HepG2 (cell line): ENCODE results near the gene FNDC3A. TPM values are rescaled to one million over a fixed set of nuclear protein-coding genes. Genes with fewer than 3 reads are reported as not detected.

Experiments used
- ATAC-seq: fragments of 200-7000 bp; cut with Tn5 transposase; 3 replicates; pipeline ENCODE4 v1.9.1; 2020; ENCODE audit warnings: mild to moderate bottlenecking, moderate library complexity
- BruUV-seq: library from RNA; stranded (reverse); fragments of 400-500 nt; replicated peaks from 2 replicates; lab custom pipeline; 2021; lab: Mats Ljungman, UMichigan
- CTCF ChIA-PET: fragments of 300-600 bp; formaldehyde crosslinking; extraction: SDS; loops from one replicate; lab custom pipeline; 2021; ENCODE audit warnings: low total read pairs, inconsistent platforms, low intra/inter-chr PET ratio; lab: Yijun Ruan, JAX
- POLR2A ChIA-PET: fragments of 350-600 bp; sonication (Branson Sonifier 250); formaldehyde crosslinking; loops from one replicate; lab custom pipeline; 2020; ENCODE audit warnings: antibody characterized with exemption, inconsistent platforms; lab: Yijun Ruan, JAX
- DNase-seq: peaks from one replicate; pipeline ENCODE4 v3.0.0-alpha.2; 2015; ENCODE audit warnings: low spot score
- FAIRE-seq: peaks from 3 replicates; lab custom pipeline; 2011; peaks lifted over from hg19 to GRCh38; lab: Jason Lieb, UNC
- H2AFZ ChIP-seq: one replicate; pipeline ENCODE4 v1.6.1; 2011; ENCODE audit warnings: low read length, inconsistent platforms
- H3K27ac ChIP-seq: fragments of 300-600 bp; 3 replicates; pipeline ENCODE4 v1.8.0; 2011; ENCODE audit warnings: mixed run types, mild to moderate bottlenecking, mixed read lengths, low read length, inconsistent platforms; ENCODE audit not compliant: insufficient read depth; ENCODE audit errors: extremely low read length
- H3K27me3 ChIP-seq, 2 experiments: fragments of 200-600 bp in 1 of 2; 2 replicates in 1 of 2; 3 replicates in 1 of 2; pipeline versions ENCODE4 v1.6.0 to v1.8.0; 2011; ENCODE audit warnings: low read length in 2 of 2, mild to moderate bottlenecking in 2 of 2, moderate library complexity in 2 of 2, inconsistent platforms in 1 of 2; ENCODE audit not compliant: insufficient read depth in 2 of 2, control insufficient read depth in 1 of 2
- H3K36me3 ChIP-seq, 2 experiments: fragments of 200-600 bp in 1 of 2; replicated peaks in 1 of 2; 2 replicates in 1 of 2; 3 replicates in 1 of 2; pipeline versions ENCODE4 v1.5.1 to v1.8.0; 2011; ENCODE audit warnings: low read length in 2 of 2, inconsistent platforms in 1 of 2; ENCODE audit not compliant: insufficient read depth in 2 of 2, control insufficient read depth in 1 of 2
- H3K4me1 ChIP-seq: 2 replicates; pipeline ENCODE4 v1.5.1; 2012; ENCODE audit warnings: low read length, inconsistent platforms; ENCODE audit not compliant: insufficient read depth
- H3K4me2 ChIP-seq: 2 replicates; pipeline ENCODE4 v1.6.0; 2011; ENCODE audit warnings: low read depth, low read length, inconsistent platforms
- H3K4me3 ChIP-seq, 3 experiments: fragments of 200-600 bp in 1 of 3; sonication (generic), shearing (Covaris generic) in 1 of 3; replicated peaks in 1 of 3; 2 replicates each; pipeline ENCODE4 v1.5.1; 2011 to 2016; ENCODE audit warnings: low read length in 3 of 3, inconsistent platforms in 2 of 3, low read depth in 2 of 3, mild to moderate bottlenecking in 2 of 3, control low read depth in 1 of 3, mixed read lengths in 1 of 3; ENCODE audit not compliant: insufficient read depth in 1 of 3
- H3K79me2 ChIP-seq: one replicate; pipeline ENCODE4 v1.6.1; 2011; ENCODE audit warnings: low read length, inconsistent platforms; ENCODE audit not compliant: insufficient read depth
- H3K9ac ChIP-seq: 2 replicates; pipeline ENCODE4 v1.6.0; 2011; ENCODE audit warnings: mild to moderate bottlenecking, low read depth, low read length, inconsistent platforms; ENCODE audit not compliant: insufficient read depth
- H3K9me3 ChIP-seq: 2 replicates; pipeline ENCODE4 v1.5.1; 2012; ENCODE audit warnings: mild to moderate bottlenecking, low read length
- H4K20me1 ChIP-seq: 2 replicates; pipeline ENCODE4 v1.6.0; 2011; ENCODE audit warnings: inconsistent platforms, mild to moderate bottlenecking, low read length, moderate library complexity; ENCODE audit not compliant: insufficient read depth
- CAMTA2 ChIP-seq: sonication (generic); formaldehyde crosslinking; IDR thresholded peaks from 2 replicates; pipeline ENCODE4 v1.4.0; 2020; ENCODE audit warnings: mild to moderate bottlenecking, missing genetic modification reagents, borderline replicate concordance
- HES4 ChIP-seq: sonication (generic); formaldehyde crosslinking; IDR thresholded peaks from 2 replicates; pipeline ENCODE4 v1.9.0; 2021; ENCODE audit warnings: mild to moderate bottlenecking, missing genetic modification reagents, borderline replicate concordance
- RNF2 ChIP-seq: fragments of 450-650 bp; conservative IDR thresholded peaks from 2 replicates; pipeline ENCODE4 v1.6.1; 2016; ENCODE audit warnings: low read depth
- SALL2 ChIP-seq: sonication (generic); formaldehyde crosslinking; IDR thresholded peaks from 2 replicates; pipeline ENCODE4 v1.8.1; 2023; ENCODE audit warnings: mild to moderate bottlenecking, missing genetic modification reagents, inconsistent platforms
- SNAI1 ChIP-seq: sonication (generic); formaldehyde crosslinking; IDR thresholded peaks from 2 replicates; pipeline ENCODE4 v1.5.0; 2020; ENCODE audit warnings: mild to moderate bottlenecking, missing genetic modification reagents, borderline replicate concordance
- SP4 ChIP-seq: sonication (generic); formaldehyde crosslinking; IDR thresholded peaks from 2 replicates; pipeline ENCODE4 v1.8.1; 2023; ENCODE audit warnings: mild to moderate bottlenecking, missing genetic modification reagents
- U2AF2 ChIP-seq: fragments of 200-400 bp; formaldehyde crosslinking; IDR thresholded peaks from 2 replicates; pipeline ENCODE4 v1.6.1; 2017; ENCODE audit warnings: low read depth, mild to moderate bottlenecking, low read length
- ZFP62 ChIP-seq: sonication (generic); formaldehyde crosslinking; IDR thresholded peaks from 2 replicates; pipeline ENCODE4 v1.4.0; 2020; ENCODE audit warnings: missing genetic modification reagents
- ZFYVE20 ChIP-seq: sonication (generic); formaldehyde crosslinking; IDR thresholded peaks from 2 replicates; pipeline ENCODE4 v1.8.0; 2023; ENCODE audit warnings: low read depth, mild to moderate bottlenecking, moderate library complexity, missing genetic modification reagents, borderline replicate concordance
- ZNF354B ChIP-seq: sonication (generic); formaldehyde crosslinking; IDR thresholded peaks from 2 replicates; pipeline ENCODE4 v1.8.0; 2022; ENCODE audit warnings: mild to moderate bottlenecking, missing genetic modification reagents
- ZNF607 ChIP-seq: sonication (generic); formaldehyde crosslinking; IDR thresholded peaks from 2 replicates; pipeline ENCODE4 v1.5.1; 2020; ENCODE audit warnings: missing genetic modification reagents, mild to moderate bottlenecking, borderline replicate concordance
- ZNF713 ChIP-seq: sonication (generic); formaldehyde crosslinking; IDR thresholded peaks from 2 replicates; pipeline ENCODE4 v1.4.0; 2020; ENCODE audit warnings: mild to moderate bottlenecking, missing genetic modification reagents
- ZNF768 ChIP-seq: sonication (generic); formaldehyde crosslinking; IDR thresholded peaks from 2 replicates; pipeline ENCODE4 v1.4.0; 2020; ENCODE audit warnings: missing genetic modification reagents
- ZZZ3 ChIP-seq: sonication (generic); formaldehyde crosslinking; IDR thresholded peaks from 2 replicates; pipeline ENCODE4 v1.4.0; 2020; ENCODE audit warnings: missing genetic modification reagents, mild to moderate bottlenecking, borderline replicate concordance
- WGBS: methylation state at CpG from one replicate; pipeline ENCODE4 v1.1.6; 2017; ENCODE audit warnings: low lambda C conversion rate; 5-methylcytosine and 5-hydroxymethylcytosine counted together
- in situ Hi-C: cut with HindIII; loops from 2 replicates; pipeline ENCODE4 v1.10.0; 2017; ENCODE audit warnings: low pct_unique_long_range_greater_than_20kb; ENCODE audit not compliant: extremely low pct_ligation_motif_present
- intact Hi-C: fragments of 100-400 bp; cut with micrococcal nuclease; formaldehyde crosslinking; loops from one replicate; pipeline ENCODE4 v1.10.0; 2022; ENCODE audit not compliant: unreplicated experiment
- polyA plus RNA-seq, 8 experiments: library from polyadenylated mRNA; depleted of rRNA in 3 of 8; stranded (reverse) in 7 of 8; unstranded in 1 of 8; fragments of >200 nt; fragmentation: Illumina TruSeq in 4 of 8; extraction: Trizol in 4 of 8; gene quantifications; 2 replicates each; pipeline versions ENCODE4 v1.2.1 to v1.2.3, GENCODE V29; 2011 to 2016; ENCODE audit warnings: low read depth in 4 of 8, missing spikeins in 1 of 8, mixed read lengths in 1 of 8; ENCODE audit not compliant: insufficient read depth in 1 of 8
- total RNA-seq, 5 experiments: library from RNA; depleted of rRNA; stranded (reverse); fragments of >200 nt; fragmentation: Illumina TruSeq; extraction: Trizol; gene quantifications; 2 replicates each; pipeline ENCODE4 v1.2.3, GENCODE V29; 2016; ENCODE audit warnings: low read depth in 1 of 5
- TF ChIP-seq, protein P1 (sequence below): sonication (generic); formaldehyde crosslinking; IDR thresholded peaks from 2 replicates; pipeline ENCODE4 v1.9.0; 2021; ENCODE audit warnings: missing genetic modification reagents, borderline replicate concordance
- TF ChIP-seq, protein P2 (sequence below): sonication (generic); formaldehyde crosslinking; IDR thresholded peaks from 2 replicates; pipeline ENCODE4 v1.9.0; 2022; ENCODE audit warnings: low read depth, missing genetic modification reagents
- TF ChIP-seq, protein P3 (sequence below): sonication (generic); formaldehyde crosslinking; IDR thresholded peaks from 2 replicates; pipeline ENCODE4 v1.5.0; 2020; ENCODE audit warnings: missing genetic modification reagents
- TF ChIP-seq, protein P4 (sequence below): IDR thresholded peaks from 2 replicates; pipeline ENCODE4 v1.6.1; 2016; ENCODE audit warnings: mild to moderate bottlenecking, missing biosample characterization, missing genetic modification reagents

The FNDC3A gene
- total and polyA plus RNA-seq, 2 of the 13 experiments (the other 11 are each of a cell fraction or from before 2014, with no cell fraction given): 36.7 to 39.3 TPM

DNA sequence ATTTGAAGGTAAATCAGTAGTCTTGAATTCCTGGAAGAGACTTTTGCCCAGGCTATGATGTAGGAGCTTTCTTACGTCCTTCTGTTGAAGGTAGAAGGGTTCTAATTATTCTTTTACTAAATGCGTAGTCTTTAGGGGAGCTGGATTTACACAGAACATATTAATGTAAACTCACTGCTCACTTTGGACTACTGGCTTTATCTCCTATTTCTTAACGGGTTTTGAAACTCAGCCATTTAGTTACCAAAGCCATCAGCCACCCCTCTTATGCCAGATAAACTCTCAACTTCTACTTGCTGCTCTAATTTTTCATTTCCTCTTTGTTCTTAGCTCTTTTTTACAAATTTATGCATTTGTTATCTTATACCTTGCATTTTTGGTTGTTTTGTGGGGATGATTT is 81.5 kb downstream of the FNDC3A start:
- no peak overlapping the region for H2AFZ ChIP-seq
- no peak overlapping the region for H3K4me3 ChIP-seq
- FAIRE-seq (no peak), DNase-seq (no peak), ATAC-seq (no peak)
- in situ Hi-C loops: no loop called here
- TF ChIP-seq, protein P1, sequence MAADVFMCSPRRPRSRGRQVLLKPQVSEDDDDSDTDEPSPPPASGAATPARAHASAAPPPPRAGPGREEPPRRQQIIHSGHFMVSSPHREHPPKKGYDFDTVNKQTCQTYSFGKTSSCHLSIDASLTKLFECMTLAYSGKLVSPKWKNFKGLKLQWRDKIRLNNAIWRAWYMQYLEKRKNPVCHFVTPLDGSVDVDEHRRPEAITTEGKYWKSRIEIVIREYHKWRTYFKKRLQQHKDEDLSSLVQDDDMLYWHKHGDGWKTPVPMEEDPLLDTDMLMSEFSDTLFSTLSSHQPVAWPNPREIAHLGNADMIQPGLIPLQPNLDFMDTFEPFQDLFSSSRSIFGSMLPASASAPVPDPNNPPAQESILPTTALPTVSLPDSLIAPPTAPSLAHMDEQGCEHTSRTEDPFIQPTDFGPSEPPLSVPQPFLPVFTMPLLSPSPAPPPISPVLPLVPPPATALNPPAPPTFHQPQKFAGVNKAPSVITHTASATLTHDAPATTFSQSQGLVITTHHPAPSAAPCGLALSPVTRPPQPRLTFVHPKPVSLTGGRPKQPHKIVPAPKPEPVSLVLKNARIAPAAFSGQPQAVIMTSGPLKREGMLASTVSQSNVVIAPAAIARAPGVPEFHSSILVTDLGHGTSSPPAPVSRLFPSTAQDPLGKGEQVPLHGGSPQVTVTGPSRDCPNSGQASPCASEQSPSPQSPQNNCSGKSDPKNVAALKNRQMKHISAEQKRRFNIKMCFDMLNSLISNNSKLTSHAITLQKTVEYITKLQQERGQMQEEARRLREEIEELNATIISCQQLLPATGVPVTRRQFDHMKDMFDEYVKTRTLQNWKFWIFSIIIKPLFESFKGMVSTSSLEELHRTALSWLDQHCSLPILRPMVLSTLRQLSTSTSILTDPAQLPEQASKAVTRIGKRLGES (CRISPR knock-in tag): no peak
- no peak for TF ChIP-seq RNF2
- TF ChIP-seq ZFP62: no peak
- TF ChIP-seq, protein P2, sequence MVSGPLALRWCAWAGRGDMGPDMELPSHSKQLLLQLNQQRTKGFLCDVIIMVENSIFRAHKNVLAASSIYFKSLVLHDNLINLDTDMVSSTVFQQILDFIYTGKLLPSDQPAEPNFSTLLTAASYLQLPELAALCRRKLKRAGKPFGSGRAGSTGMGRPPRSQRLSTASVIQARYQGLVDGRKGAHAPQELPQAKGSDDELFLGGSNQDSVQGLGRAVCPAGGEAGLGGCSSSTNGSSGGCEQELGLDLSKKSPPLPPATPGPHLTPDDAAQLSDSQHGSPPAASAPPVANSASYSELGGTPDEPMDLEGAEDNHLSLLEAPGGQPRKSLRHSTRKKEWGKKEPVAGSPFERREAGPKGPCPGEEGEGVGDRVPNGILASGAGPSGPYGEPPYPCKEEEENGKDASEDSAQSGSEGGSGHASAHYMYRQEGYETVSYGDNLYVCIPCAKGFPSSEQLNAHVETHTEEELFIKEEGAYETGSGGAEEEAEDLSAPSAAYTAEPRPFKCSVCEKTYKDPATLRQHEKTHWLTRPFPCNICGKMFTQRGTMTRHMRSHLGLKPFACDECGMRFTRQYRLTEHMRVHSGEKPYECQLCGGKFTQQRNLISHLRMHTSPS (CRISPR knock-in tag): no peak
- no peak for TF ChIP-seq CAMTA2
- TF ChIP-seq, protein P3, sequence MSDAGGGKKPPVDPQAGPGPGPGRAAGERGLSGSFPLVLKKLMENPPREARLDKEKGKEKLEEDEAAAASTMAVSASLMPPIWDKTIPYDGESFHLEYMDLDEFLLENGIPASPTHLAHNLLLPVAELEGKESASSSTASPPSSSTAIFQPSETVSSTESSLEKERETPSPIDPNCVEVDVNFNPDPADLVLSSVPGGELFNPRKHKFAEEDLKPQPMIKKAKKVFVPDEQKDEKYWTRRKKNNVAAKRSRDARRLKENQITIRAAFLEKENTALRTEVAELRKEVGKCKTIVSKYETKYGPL (CRISPR knock-in tag): no peak
- TF ChIP-seq ZNF768 (CRISPR knock-in tag): no peak
- TF ChIP-seq, protein P4, sequence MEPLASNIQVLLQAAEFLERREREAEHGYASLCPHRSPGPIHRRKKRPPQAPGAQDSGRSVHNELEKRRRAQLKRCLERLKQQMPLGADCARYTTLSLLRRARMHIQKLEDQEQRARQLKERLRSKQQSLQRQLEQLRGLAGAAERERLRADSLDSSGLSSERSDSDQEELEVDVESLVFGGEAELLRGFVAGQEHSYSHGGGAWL: no peak
- no peak for TF ChIP-seq ZFYVE20 (CRISPR knock-in tag)
- TF ChIP-seq ZNF607 (CRISPR knock-in tag): no peak
- no peak for TF ChIP-seq ZZZ3 (CRISPR knock-in tag)
- no peak for TF ChIP-seq U2AF2
- no peak for TF ChIP-seq SALL2
- TF ChIP-seq SP4: no peak
- TF ChIP-seq ZNF354B: no peak
- TF ChIP-seq HES4 (CRISPR knock-in tag): no peak
- TF ChIP-seq ZNF713: no peak
- no peak for TF ChIP-seq SNAI1 (CRISPR knock-in tag)
- TF ChIP-seq, all 625 proteins: peak for 0
- no peak overlapping the region for H3K27ac ChIP-seq
- H4K20me1 ChIP-seq: no peaks in the 10 kb centered on the region
- H3K9me3 ChIP-seq: no peaks in the 10 kb centered on the region
- BruUV-seq: no TSS peak
- no peaks in the 10 kb centered on the region for H3K27me3 ChIP-seq
- CTCF ChIA-PET: no interaction called here
- intact Hi-C loops: no loop called here
- H3K4me1 ChIP-seq: no peaks in the 10 kb centered on the region
- POLR2A ChIA-PET: no interaction called here
- H3K79me2 ChIP-seq: no peaks in the 10 kb centered on the region
- no peak overlapping the region for H3K4me2 ChIP-seq
- 97% methylated on average over 3 of the region's 3 CpGs for WGBS
- peaks cover 0 to 2% of the 10 kb centered on the region in 2 experiments; a peak in 2 of 5 replicates for H3K36me3 ChIP-seq
- H3K9ac ChIP-seq: no peak overlapping the region
